ENCODE results near the gene CACNA2D2. TPM values are rescaled to one million over a fixed set of nuclear protein-coding genes. Genes with fewer than 3 reads are reported as not detected.

CACNA2D2 gene
- total RNA-seq, 1 donor from 2014 or later, result 4.3 TPM

GRCh38 chr3:50525191-50525910 lies 21.9 kb upstream of the CACNA2D2 start:
- Mint-ChIP-seq H3K27ac (no peak overlapping the region), H3K27me3 (ENCODE audit: insufficient read depth, low read depth) (peaks cover 22% of the 10 kb centered on the region), H3K4me3 (no peak overlapping the region), H3K4me1 (peaks cover 7% of the 10 kb centered on the region), H3K36me3 (no peaks in the 10 kb centered on the region), H3K9me3 (no peaks in the 10 kb centered on the region)
- no peak overlapping the region for H3K9ac ChIP-seq
- H2AFZ ChIP-seq (replicated peaks), result no peak overlapping the region
- H3K4me2 ChIP-seq, result no peak overlapping the region
- H3K9me3 ChIP-seq (ENCODE audit: low read depth), result no peaks in the 10 kb centered on the region
- H3K27ac ChIP-seq, result no peak overlapping the region
- H3K4me3 ChIP-seq, result no peak overlapping the region
- no peaks in the 10 kb centered on the region for H3K79me2 ChIP-seq (ENCODE audit: low read depth)
- no peak for DNase-seq (ENCODE audit: low spot score)
- H3F3A ChIP-seq (ENCODE audit: low read depth), result peaks cover 4% of the 10 kb centered on the region
- no peaks in the 10 kb centered on the region for H3K36me3 ChIP-seq
- peaks cover 24% of the 10 kb centered on the region for H3K4me1 ChIP-seq
- peaks cover 11% of the 10 kb centered on the region for H4K20me1 ChIP-seq (ENCODE audit: low read depth)
- peaks cover 6% of the 10 kb centered on the region for H3K27me3 ChIP-seq
- no peak for TF ChIP-seq EZH2 (IDR thresholded peaks at IDR 0.05)
- TF ChIP-seq CTCF (IDR thresholded peaks at IDR 0.05), result no peak
- no peak for TF ChIP-seq EZH2phosphoT487 (IDR thresholded peaks at IDR 0.05)

GRCh38 chr3:50524746-50525145 lies 21.3 kb upstream of the CACNA2D2 start:
- Histone ChIP-seq H3K4me1 (peaks cover 20% of the 10 kb centered on the region), H3K27me3 (peaks cover 2% of the 10 kb centered on the region), H3K27ac (no peak overlapping the region), H3K36me3 (no peaks in the 10 kb centered on the region), H3K9ac (no peak overlapping the region), H3K4me2 (no peak overlapping the region), H3K4me3 (no peak overlapping the region), H3K9me3 (ENCODE audit: low read depth) (no peaks in the 10 kb centered on the region), H3F3A (ENCODE audit: low read depth) (peaks cover 6% of the 10 kb centered on the region), H4K20me1 (ENCODE audit: low read depth) (peaks cover 12% of the 10 kb centered on the region), H2AFZ (replicated peaks) (no peak overlapping the region), H3K79me2 (ENCODE audit: low read depth) (no peaks in the 10 kb centered on the region)
- Mint-ChIP-seq H3K9me3 (no peaks in the 10 kb centered on the region), H3K4me1 (peaks cover 6% of the 10 kb centered on the region), H3K4me3 (no peak overlapping the region), H3K36me3 (no peaks in the 10 kb centered on the region), H3K27me3 (ENCODE audit: insufficient read depth, low read depth) (peaks cover 22% of the 10 kb centered on the region), H3K27ac (no peak overlapping the region)
- DNase-seq (ENCODE audit: low spot score), result no peak
- no peak for TF ChIP-seq EZH2phosphoT487 (IDR thresholded peaks at IDR 0.05)
- TF ChIP-seq EZH2 (IDR thresholded peaks at IDR 0.05), result no peak
- no peak for TF ChIP-seq CTCF (IDR thresholded peaks at IDR 0.05)

GRCh38 chr3:50523279-50523811 lies 19.9 kb upstream of the CACNA2D2 start:
- H3K9me3 ChIP-seq (ENCODE audit: low read depth), result no peaks in the 10 kb centered on the region
- Mint-ChIP-seq H3K27ac (no peak overlapping the region), H3K4me1 (peaks cover 12% of the 10 kb centered on the region), H3K4me3 (no peak overlapping the region), H3K36me3 (no peaks in the 10 kb centered on the region), H3K27me3 (ENCODE audit: insufficient read depth, low read depth) (peaks cover 16% of the 10 kb centered on the region), H3K9me3 (no peaks in the 10 kb centered on the region)
- H3K4me1 ChIP-seq, result peaks cover 25% of the 10 kb centered on the region
- no peaks in the 10 kb centered on the region for H3K36me3 ChIP-seq
- H4K20me1 ChIP-seq (ENCODE audit: low read depth), result peaks cover 14% of the 10 kb centered on the region
- no peaks in the 10 kb centered on the region for H3K27me3 ChIP-seq
- H3K4me3 ChIP-seq, result no peak overlapping the region
- no peaks in the 10 kb centered on the region for H3K79me2 ChIP-seq (ENCODE audit: low read depth)
- H2AFZ ChIP-seq (replicated peaks), result no peak overlapping the region
- TF ChIP-seq CTCF (IDR thresholded peaks at IDR 0.05) (no peak), EZH2phosphoT487 (IDR thresholded peaks at IDR 0.05) (no peak), EZH2 (IDR thresholded peaks at IDR 0.05) (no peak)
- H3F3A ChIP-seq (ENCODE audit: low read depth), result peaks cover 8% of the 10 kb centered on the region
- H3K9ac ChIP-seq, result no peak overlapping the region
- no peak overlapping the region for H3K4me2 ChIP-seq
- DNase-seq (ENCODE audit: low spot score), result peak; percentile 36
- H3K27ac ChIP-seq, result no peak overlapping the region

Data from neural progenitor cell (in vitro differentiated cells).